Fibroblast of the conjunctiva (primary cell): Measurements from ENCODE around the gene WDR90.
A peak's percentile ranks its signal among the peaks of the same experiment; 100 is the strongest.

Experiments
- DNase-seq: peaks from one replicate; pipeline ENCODE4 v3.0.0-alpha.2; 2010; ENCODE audit warnings: low read depth

The WDR90 gene

DNA sequence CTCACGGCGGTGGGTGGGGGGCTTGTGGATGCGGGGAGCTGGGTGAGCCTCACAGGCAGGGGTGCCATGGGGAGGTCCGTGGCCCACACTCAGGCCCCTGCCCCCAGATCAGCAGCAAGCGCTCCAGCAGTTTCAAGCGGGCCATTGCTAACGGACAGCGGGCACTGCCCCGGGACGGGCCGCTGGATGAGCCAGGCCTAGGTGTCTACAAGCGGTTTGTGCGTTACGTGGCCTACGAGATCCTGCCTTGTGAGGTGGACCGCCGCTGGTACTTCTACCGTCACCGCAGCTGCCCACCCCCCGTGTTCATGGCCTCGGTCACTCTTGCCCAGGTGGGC lies 27.4 kb downstream of the WDR90 start:
- DNase-seq: no peak

DNA sequence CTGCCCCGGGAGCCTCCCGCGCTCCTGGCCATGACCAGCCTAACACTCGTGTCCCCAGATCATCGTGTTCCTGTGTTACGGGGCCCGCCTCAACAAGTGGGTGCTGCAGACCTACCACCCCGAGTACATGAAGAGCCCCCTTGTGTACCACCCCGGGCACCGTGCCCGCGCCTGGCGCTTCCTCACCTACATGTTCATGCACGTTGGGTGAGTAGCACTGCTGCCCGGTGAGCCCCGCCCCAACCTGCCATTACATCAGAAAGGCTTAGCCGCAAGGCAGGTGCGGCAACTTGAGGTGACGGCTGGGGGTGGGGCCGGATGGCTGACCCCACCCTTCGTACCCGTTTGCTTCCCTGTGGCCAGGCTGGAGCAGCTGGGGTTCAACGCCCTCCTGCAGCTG lies 27.7 kb downstream of the WDR90 start:
- DNase-seq: no peak

GRCh38 chr16:677316-678190 lies 28.4 kb downstream of the WDR90 start:
- DNase-seq: no peak

GRCh38 chr16:678209-678857 lies 29.2 kb downstream of the WDR90 start:
- no peak for DNase-seq

GRCh38 chr16:678858-679813 lies 30.0 kb downstream of the WDR90 start:
- no peak for DNase-seq

GRCh38 chr16:679814-680624 lies 30.9 kb downstream of the WDR90 start, which contains the start of gene STUB1:
STUB1 (plus strand) TSS chr16:680410; CDS start chr16:680526, 116 bp downstream.
- peak; percentile 60 for DNase-seq

GRCh38 chr16:680625-680945 lies 31.4 kb downstream of the WDR90 start:
- no peak for DNase-seq

- peak; percentile 31 for DNase-seq
Observed at GRCh38 chr16:680967-681745, 32.0 kb downstream of the WDR90 start.

- DNase-seq: no peak
Observed at GRCh38 chr16:681746-682427, 32.7 kb downstream of the WDR90 start.

- no peak for DNase-seq
Observed at GRCh38 chr16:682493-683395, 33.6 kb downstream of the WDR90 start.

- DNase-seq: no peak
Observed at GRCh38 chr16:683396-684070, 34.4 kb downstream of the WDR90 start.

DNA sequence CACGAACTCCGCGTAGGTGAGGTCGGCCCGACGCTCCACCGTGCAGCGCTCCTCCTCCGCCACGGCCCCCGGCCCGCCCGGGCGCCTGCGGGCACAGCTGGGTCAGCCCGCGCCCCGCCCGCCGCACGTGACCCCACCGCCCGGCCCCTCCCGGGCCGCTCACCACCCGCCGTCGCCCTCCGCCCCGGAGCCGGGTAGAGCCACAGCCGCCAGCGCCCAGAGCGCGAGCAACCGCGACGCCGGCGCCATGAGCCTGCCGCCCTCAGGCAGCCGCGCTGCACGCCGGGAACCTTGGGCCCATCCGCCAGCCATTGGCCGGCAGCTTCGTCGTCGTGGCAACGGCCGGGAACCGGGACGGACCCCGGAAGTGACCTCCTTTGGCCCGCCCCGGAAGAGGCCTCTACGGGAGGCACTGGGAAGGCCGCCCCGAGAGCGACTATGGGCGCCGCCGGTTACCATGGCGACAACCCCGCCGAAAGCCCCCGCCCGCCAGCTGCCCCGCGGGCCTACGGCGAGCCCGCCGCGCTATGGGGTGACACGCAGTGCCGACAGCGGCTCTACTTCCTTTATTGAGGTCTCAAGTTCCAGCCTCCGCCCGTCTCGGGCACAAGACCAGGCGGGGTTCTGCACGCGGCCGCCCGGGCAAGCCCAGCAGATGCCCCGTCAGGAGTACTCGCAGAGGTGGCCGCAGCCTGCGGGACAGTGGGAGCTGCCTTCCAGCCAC lies 35.1 kb downstream of the WDR90 start, which contains the start of gene JMJD8:
TSS of gene JMJD8 (minus strand) at position 264 of the 724 bp plus-strand sequence. CDS start at position 249, 15 bp downstream.
- DNase-seq: peak; percentile 90

DNA sequence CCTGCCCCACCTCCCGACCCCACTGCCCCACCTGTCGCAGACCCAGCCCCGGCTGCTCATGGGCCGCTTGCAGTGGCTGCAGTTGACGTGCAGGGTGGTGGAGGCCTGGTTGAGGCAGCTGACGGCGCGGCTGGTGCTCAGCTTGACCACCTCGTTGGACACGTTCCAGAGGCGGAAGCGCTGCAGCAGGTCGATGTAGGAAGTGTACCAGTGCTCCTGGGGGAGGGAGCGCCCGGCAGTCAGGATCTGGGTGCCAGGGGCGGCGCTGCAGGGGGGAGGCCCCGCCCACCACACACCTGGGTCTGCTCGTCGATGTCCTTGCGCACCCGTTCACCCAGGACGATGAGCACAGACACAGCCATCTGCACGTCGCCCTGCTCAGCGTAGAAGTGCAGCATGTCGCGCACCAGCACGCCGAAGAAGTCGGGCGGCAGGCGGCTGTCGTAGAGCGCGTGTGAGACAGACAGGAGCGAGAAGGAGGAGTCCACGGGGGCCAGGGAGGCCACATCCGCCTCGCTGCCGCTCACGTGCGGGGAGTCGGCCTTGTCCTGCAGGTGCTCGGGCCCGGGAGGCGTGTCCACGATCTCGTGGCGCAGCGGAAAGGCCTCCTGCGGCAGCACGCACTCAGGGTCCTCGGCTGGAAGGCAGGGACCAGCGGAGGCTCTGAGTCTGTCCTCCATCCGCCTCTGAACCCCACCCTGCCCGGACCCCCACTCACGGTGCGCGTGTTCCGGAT lies 36.0 kb downstream of the WDR90 start:
- no peak for DNase-seq

DNA sequence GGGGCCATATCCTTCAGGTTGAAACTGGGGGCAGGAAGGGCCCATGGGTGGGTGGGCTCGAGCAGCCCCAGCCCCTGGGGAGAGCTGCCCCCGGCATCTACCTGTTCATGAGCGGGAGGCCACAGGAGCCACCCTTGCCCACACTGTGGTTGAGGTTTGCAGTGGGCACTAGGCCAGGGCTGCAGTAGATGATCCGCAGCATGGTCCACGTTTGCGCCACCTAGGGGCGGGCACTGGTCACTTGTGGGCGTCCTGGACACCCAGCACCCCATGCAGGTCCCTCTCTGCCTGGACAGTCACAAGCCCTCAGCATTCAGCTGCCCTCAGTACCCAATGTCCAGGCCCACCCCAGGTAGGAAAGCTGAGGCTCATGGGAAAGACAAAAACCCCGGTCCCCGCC lies 36.8 kb downstream of the WDR90 start:
- no peak for DNase-seq

DNA sequence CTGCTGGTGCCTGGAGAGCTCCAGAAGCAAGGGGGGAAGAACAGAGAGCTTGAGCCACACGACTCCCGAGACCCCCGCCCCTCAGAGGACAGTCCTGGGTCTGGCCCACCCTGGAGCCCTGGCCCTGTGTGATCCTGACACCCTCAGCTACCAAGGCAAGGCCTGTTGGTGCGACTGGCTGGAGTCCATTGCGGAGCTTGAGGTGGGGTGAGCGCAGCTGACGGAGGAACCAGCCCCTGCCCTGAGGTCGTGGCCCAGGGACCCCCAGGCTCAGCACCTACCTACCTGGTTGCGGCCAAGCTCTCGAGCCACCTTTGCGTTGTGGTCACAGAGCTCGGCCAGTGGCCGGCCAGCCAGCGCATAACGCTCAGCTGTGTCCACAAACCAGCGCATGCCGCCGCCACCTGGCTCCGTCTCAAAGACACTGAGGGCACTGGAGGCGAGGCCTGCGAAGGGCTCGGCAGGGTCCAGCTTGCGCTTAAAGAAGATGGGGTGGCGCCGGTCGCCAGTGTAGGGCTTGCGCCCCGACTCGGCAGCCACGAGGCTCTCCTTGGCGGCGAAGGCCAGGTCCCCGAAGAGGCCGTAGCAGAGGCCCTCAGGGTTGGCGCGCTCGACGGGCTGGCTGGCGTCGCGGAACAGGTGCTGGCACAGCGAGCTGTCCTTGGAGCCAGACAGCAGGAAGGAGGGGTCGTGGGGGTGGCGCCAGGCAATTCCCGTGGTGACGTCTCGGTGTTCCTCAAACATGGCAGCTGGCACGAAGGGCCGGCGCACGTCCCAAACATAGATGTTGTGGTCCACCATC lies 37.5 kb downstream of the WDR90 start:
- DNase-seq: no peak

DNA sequence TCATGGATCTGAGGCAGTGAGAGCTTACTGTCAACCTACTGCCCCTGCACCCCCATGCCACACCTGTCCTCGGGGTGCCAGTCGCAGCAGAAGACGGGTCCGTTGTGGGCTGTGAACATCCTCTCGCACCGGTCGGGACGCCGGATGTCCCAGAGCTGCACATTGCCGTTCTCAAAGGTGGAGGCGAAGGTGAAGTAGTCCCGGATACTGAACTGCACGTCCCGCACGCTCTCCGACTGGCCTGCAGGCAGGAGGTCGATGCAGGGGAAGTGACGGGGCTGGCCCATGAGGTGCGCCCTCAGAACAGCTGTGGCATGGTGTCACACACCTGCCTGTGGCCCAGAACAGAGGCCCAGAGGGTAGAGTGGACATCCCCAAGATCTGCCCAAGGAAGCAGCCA lies 38.3 kb downstream of the WDR90 start:
- no peak for DNase-seq
